Endothelial cell of umbilical vein (primary cell): ENCODE measurements around the gene INPP5B. TPM values are rescaled to one million over a fixed set of nuclear protein-coding genes. Genes with fewer than 3 reads are reported as not detected.

Experiments
- BruUV-seq: library from RNA; stranded (reverse); fragments of 400-500 nt; replicated peaks from 2 replicates; lab custom pipeline; 2021; lab: Mats Ljungman, UMichigan
- CTCF ChIA-PET: fragments of 300-600, 350-600 bp; sonication (Branson Sonifier 250); formaldehyde crosslinking; loops from one replicate; lab custom pipeline; 2021; ENCODE audit warnings: antibody characterized with exemption, inconsistent platforms; lab: Charles Lee
- POLR2A ChIA-PET: fragments of 300-600, 350-600 bp; sonication (Branson Sonifier 250); formaldehyde crosslinking; loops from one replicate; lab custom pipeline; 2021; ENCODE audit warnings: antibody characterized with exemption, inconsistent platforms; lab: Charles Lee
- DNase-seq: peaks from one replicate; pipeline ENCODE4 v3.0.0-alpha.2; 2011; ENCODE audit warnings: low read depth, low spot score
- FAIRE-seq: peaks from 2 replicates; lab custom pipeline; 2011; peaks lifted over from hg19 to GRCh38; lab: Jason Lieb, UNC
- H2AFZ ChIP-seq: 2 replicates; pipeline ENCODE4 v1.6.0; 2012; ENCODE audit warnings: low read depth, low read length, control low read depth, inconsistent platforms
- H3K27ac ChIP-seq: 2 replicates; pipeline ENCODE4 v1.5.1; 2011; ENCODE audit warnings: low read depth, mild to moderate bottlenecking, control low read depth, low read length, moderate library complexity; ENCODE audit not compliant: insufficient read depth
- H3K27me3 ChIP-seq, 2 experiments: 2 replicates each; pipeline versions ENCODE4 v1.6.0 to v1.6.1; 2011; ENCODE audit warnings: low read length in 2 of 2, mixed read lengths in 1 of 2; ENCODE audit not compliant: control insufficient read depth in 2 of 2, insufficient read depth in 2 of 2
- H3K36me3 ChIP-seq, 2 experiments: 2 replicates in 1 of 2; 3 replicates in 1 of 2; pipeline ENCODE4 v1.5.1; 2011; ENCODE audit warnings: low read length in 2 of 2, mild to moderate bottlenecking in 1 of 2, moderate library complexity in 1 of 2; ENCODE audit not compliant: control insufficient read depth in 2 of 2, insufficient read depth in 2 of 2; ENCODE audit errors: extremely low read depth in 1 of 2
- H3K4me1 ChIP-seq: 3 replicates; pipeline ENCODE4 v1.5.1; 2011; ENCODE audit warnings: mild to moderate bottlenecking, low read length; ENCODE audit not compliant: control insufficient read depth, insufficient read depth; ENCODE audit errors: extremely low read depth
- H3K4me2 ChIP-seq: 2 replicates; pipeline ENCODE4 v1.6.1; 2011; ENCODE audit warnings: low read length, control low read depth, mixed read lengths; ENCODE audit not compliant: insufficient read depth
- H3K4me3 ChIP-seq, 3 experiments: fragments of 200-600 bp in 1 of 3; sonication (generic), shearing (Covaris generic) in 1 of 3; replicated peaks in 1 of 3; 2 replicates each; pipeline ENCODE4 v1.5.1; 2011 to 2016; ENCODE audit warnings: control low read depth in 3 of 3, low read length in 3 of 3, mild to moderate bottlenecking in 2 of 3, inconsistent platforms in 1 of 3, low read depth in 1 of 3, moderate library complexity in 1 of 3; ENCODE audit not compliant: insufficient read depth in 1 of 3
- H3K79me2 ChIP-seq: 2 replicates; pipeline ENCODE4 v1.6.0; 2012; ENCODE audit warnings: low read length, inconsistent platforms; ENCODE audit not compliant: control insufficient read depth, insufficient read depth
- H3K9ac ChIP-seq: replicated peaks from 2 replicates; pipeline ENCODE3; 2011; ENCODE audit warnings: low read length, control low read depth; ENCODE audit not compliant: insufficient read depth; ENCODE audit errors: extremely low read depth
- H3K9me1 ChIP-seq: replicated peaks from 3 replicates; pipeline ENCODE4 v1.6.0; 2011; ENCODE audit warnings: mild to moderate bottlenecking, low read length; ENCODE audit not compliant: control insufficient read depth, insufficient read depth; ENCODE audit errors: extremely low read depth
- H3K9me3 ChIP-seq: replicated peaks from 2 replicates; pipeline ENCODE4 v1.5.1; 2012; ENCODE audit warnings: low read length, inconsistent platforms; ENCODE audit not compliant: control insufficient read depth, insufficient read depth
- H4K20me1 ChIP-seq: replicated peaks from 2 replicates; pipeline ENCODE3; 2011; ENCODE audit warnings: mild to moderate bottlenecking, low read length; ENCODE audit not compliant: control insufficient read depth, insufficient read depth; ENCODE audit errors: extremely low read depth
- EZH2 ChIP-seq: IDR thresholded peaks from 2 replicates; pipeline ENCODE4 v1.6.1; 2012; ENCODE audit warnings: borderline replicate concordance, low read depth, mild to moderate bottlenecking, moderate library complexity, low read length, inconsistent platforms; ENCODE audit not compliant: severe bottlenecking
- FOS ChIP-seq: IDR thresholded peaks from 2 replicates; pipeline ENCODE4 v1.6.1; 2011; ENCODE audit warnings: mild to moderate bottlenecking, low read length, moderate library complexity, borderline replicate concordance; ENCODE audit not compliant: insufficient read depth
- GATA2 ChIP-seq: IDR thresholded peaks from 2 replicates; pipeline ENCODE4 v1.7.0; 2011; ENCODE audit warnings: low read depth, mild to moderate bottlenecking, moderate library complexity, mixed read lengths, low read length; ENCODE audit not compliant: insufficient read length, insufficient read depth
- JUN ChIP-seq: IDR thresholded peaks from 2 replicates; pipeline ENCODE4 v1.6.1; 2011; ENCODE audit warnings: borderline replicate concordance, low read depth; ENCODE audit not compliant: insufficient read length, insufficient read depth
- MYC ChIP-seq: IDR thresholded peaks from one replicate; pipeline ENCODE4 v1.6.1; 2011; ENCODE audit warnings: mild to moderate bottlenecking, low read depth, low read length
- POLR2A ChIP-seq: IDR thresholded peaks from 2 replicates; pipeline ENCODE4 v1.6.1; 2012; ENCODE audit warnings: low read depth, mild to moderate bottlenecking, control low read depth, low read length
- POLR2AphosphoS5 ChIP-seq: IDR thresholded peaks from 2 replicates; pipeline ENCODE4 v1.6.1; 2012; ENCODE audit warnings: low read depth, mild to moderate bottlenecking, control low read depth, low read length, moderate library complexity; ENCODE audit not compliant: insufficient read depth
- dilution Hi-C: fragments of 300-500 bp; cut with MboI; formaldehyde crosslinking; loops from one replicate; pipeline ENCODE4 v1.15.0; 2019; ENCODE audit warnings: low sequenced_read_pairs; ENCODE audit not compliant: extremely low pct_ligation_motif_present
- intact Hi-C: fragments of 100-400 bp; cut with micrococcal nuclease; formaldehyde crosslinking; loops from one replicate; pipeline ENCODE4 v1.10.0; 2022
- polyA plus RNA-seq, 4 experiments: library from polyadenylated mRNA; depleted of rRNA in 3 of 4; stranded (reverse) in 3 of 4; unstranded in 1 of 4; fragments of >200 nt; gene quantifications; 2 replicates each; pipeline versions ENCODE4 v1.2.1 to v1.2.3, GENCODE V29; 2011 to 2012; ENCODE audit warnings: missing spikeins in 1 of 4
- total RNA-seq: library from RNA; stranded (reverse); gene quantifications from 2 replicates; pipeline ENCODE4 v1.2.3, GENCODE V29; 2021
- TF ChIP-seq, protein P1 (sequence below), 2 donors: IDR thresholded peaks; 1 replicate in 1 of 2; 2 replicates in 1 of 2; pipeline ENCODE4 v1.5.1; 2011; ENCODE audit warnings: low read length in 2 of 2, mild to moderate bottlenecking in 2 of 2, moderate library complexity in 2 of 2, control low read depth in 1 of 2, inconsistent platforms in 1 of 2, low read depth in 1 of 2; ENCODE audit not compliant: insufficient read depth in 1 of 2; ENCODE audit errors: extremely low read depth in 1 of 2
- TF ChIP-seq, protein P2 (sequence below): IDR thresholded peaks from 2 replicates; pipeline ENCODE4 v1.6.1; 2011; ENCODE audit not compliant: insufficient read depth, insufficient read length

The INPP5B gene
- total and polyA plus RNA-seq, 2 donors (not counting 3 experiments of a cell fraction or from before 2014, with no cell fraction given), result 7.4 to 14.7 TPM

DNA sequence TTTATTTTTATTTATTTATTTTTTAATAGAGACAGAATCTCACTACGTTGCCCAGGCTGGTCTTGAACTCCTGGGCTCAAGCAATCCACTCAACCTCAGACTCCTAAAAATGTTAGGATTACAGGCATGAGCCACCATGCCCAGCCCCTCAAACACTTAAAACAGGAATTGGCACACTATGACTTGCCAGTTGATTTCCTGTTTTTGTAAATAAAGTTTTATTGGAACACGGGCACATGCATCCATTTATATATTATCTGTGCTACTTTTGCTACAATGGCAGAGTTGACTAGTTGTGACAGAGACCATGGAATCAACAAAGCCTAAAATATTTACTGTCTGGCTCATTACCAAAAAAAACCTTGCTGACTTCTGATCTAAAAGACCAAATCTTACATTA is 122.9 kb downstream of the INPP5B start:
- dilution Hi-C loops, result no loop called here
- ChIA-PET POLR2A (no interaction called here), CTCF (interaction anchor here (1.1 kb wide), 1 partner anchor 36 kb away, joined by 5 read pairs; the partner anchor contains the start of gene MTF1)
- H3K4me1 ChIP-seq, result no peaks in the 10 kb centered on the region
- H3K79me2 ChIP-seq, result no peaks in the 10 kb centered on the region
- H3K9me3 ChIP-seq, result no peaks in the 10 kb centered on the region
- DNase-seq, result no peak
- H2AFZ ChIP-seq, result no peak overlapping the region
- TF ChIP-seq MYC (no peak), JUN (no peak), POLR2A (no peak), FOS (no peak), POLR2AphosphoS5 (no peak), GATA2 (no peak), EZH2 (no peak)
- TF ChIP-seq, protein P1, sequence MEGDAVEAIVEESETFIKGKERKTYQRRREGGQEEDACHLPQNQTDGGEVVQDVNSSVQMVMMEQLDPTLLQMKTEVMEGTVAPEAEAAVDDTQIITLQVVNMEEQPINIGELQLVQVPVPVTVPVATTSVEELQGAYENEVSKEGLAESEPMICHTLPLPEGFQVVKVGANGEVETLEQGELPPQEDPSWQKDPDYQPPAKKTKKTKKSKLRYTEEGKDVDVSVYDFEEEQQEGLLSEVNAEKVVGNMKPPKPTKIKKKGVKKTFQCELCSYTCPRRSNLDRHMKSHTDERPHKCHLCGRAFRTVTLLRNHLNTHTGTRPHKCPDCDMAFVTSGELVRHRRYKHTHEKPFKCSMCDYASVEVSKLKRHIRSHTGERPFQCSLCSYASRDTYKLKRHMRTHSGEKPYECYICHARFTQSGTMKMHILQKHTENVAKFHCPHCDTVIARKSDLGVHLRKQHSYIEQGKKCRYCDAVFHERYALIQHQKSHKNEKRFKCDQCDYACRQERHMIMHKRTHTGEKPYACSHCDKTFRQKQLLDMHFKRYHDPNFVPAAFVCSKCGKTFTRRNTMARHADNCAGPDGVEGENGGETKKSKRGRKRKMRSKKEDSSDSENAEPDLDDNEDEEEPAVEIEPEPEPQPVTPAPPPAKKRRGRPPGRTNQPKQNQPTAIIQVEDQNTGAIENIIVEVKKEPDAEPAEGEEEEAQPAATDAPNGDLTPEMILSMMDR (IDR thresholded peaks at IDR 0.05; ENCODE audit: extremely low read depth in 1 of 2, insufficient read depth in 1 of 2, low read depth in 1 of 2, low read length in 2 of 2), result no peak
- TF ChIP-seq, protein P2, sequence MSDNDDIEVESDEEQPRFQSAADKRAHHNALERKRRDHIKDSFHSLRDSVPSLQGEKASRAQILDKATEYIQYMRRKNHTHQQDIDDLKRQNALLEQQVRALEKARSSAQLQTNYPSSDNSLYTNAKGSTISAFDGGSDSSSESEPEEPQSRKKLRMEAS, result no peak
- no peak overlapping the region for H3K27ac ChIP-seq
- H3K27me3 ChIP-seq, result no peaks in the 10 kb centered on the region
- H3K9ac ChIP-seq, result no peak overlapping the region
- FAIRE-seq, result no peak
- H3K36me3 ChIP-seq, result peaks cover 7 to 19% of the 10 kb centered on the region in 2 experiments
- no peaks in the 10 kb centered on the region for H4K20me1 ChIP-seq
- BruUV-seq, result no TSS peak
- H3K9me1 ChIP-seq, result no peaks in the 10 kb centered on the region
- no peak overlapping the region for H3K4me3 ChIP-seq
- H3K4me2 ChIP-seq, result no peak overlapping the region
- intact Hi-C loops, result no loop called here
